Measurements from ENCODE around the gene TCP1. TPM values are rescaled to one million over a fixed set of nuclear protein-coding genes. Genes with fewer than 3 reads are reported as not detected.
"Not testable (repeated sequence)": the region's sequence is repeated elsewhere in the genome, so short reads cannot be mapped to it uniquely, and the experiment has no call there.

TCP1 gene
- total RNA-seq, 1 donor from 2014 or later, result 58.1 TPM

DNA sequence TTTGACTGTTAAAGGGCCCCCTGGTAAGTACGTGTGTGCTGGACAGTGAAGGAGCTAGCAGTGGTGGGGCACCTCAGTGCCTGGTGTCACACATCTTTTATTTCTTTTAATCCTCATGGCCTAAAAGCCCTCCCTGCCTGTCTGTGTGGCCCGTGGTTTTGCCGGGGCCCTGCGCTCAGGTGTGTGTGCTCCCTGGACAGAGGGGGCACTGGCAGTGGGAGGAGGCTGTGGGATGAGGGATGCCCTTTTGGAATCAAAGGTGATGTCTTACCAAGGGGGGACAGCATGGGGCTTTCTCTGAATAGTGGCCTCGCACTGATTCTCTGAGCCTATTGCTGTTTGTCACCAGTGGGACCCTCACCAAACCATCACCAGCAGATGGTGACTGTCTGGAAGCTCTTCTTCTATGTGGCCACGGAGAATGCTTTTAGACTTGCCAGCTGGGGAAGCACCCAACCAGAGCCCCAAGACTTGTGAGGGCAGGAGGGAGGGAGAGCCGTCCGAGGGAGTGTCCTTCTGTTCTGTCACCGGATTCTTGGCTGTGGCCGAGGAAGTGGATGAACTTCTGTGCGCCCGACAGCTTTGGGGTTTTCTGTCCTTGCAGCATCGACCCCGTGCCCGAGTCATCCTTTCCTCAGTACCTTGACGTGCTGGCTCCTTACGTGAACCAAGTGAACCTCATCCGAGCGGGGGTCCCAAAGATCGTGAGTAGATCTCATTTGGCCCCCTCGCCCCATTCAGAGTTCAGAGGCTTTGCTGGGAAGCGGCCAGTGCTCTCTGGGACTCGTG is 28.7 kb upstream of the TCP1 start:
- ATAC-seq, result no peak

DNA sequence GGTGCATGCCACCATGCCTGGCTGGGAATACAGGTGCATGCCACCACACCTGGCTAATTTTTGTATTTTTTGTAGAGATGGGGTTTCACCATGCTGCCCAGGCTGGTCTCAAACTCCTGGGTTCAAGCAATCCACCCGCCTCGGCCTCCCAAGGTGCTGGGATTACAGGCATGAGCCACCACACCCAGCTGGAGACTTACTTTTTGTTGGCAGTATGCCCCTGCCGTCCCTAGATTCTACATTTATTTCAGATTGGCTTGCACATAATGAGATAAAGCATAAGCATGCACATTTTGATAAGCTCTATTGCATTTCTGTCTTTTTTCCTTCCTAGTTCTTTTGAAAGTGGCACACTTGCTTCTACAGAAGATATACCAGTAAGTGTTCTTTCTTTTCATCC is 27.4 kb upstream of the TCP1 start:
- not testable (repeated sequence) for ATAC-seq; DNase-seq (ENCODE audit: low spot score)

More for the DNA sequence above, 28.7 kb upstream of the TCP1 start:
- no peak for DNase-seq (ENCODE audit: low spot score)

DNA sequence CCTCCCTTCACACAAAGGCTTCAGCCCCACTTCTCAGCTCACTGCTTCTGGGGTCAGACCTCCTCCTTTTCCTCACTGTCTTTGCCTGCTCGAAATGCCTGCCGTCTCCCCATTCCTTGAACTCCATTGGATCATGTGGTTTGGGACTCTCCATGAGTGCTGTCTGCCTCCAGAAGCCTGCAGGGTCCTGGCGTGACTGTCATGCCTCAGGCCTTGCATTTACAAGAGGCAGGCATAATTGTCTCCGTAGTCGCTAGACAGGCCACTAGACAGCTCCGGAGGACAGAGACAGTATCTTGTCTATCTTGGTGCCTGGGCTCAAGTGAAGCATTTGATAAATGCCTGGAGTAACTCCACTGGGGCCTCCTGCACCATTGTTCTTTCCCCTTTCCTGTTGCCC is 26.0 kb upstream of the TCP1 start:
- no peak for ATAC-seq
- no peak for DNase-seq (ENCODE audit: low spot score)

DNA sequence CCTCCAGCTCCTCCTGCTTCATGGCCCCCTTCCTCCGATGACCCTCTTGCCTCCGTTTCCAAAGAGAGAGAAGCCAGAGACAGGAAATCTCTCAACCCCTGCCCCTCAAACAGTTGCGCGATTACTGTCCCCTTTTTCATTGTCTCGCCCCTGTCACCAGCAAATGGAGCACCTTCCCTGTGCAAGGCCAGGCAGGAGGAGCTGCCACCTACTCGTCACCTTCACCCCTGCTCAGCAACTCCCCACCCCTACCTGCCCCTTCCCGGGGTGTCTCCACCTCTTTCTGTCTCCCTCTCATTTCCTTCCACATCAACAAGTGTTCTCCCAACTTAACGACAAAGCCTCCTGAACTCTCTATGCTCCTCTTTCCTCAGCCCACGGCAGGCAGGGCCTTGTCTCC is 24.4 kb upstream of the TCP1 start:
- ATAC-seq, result no peak

DNA sequence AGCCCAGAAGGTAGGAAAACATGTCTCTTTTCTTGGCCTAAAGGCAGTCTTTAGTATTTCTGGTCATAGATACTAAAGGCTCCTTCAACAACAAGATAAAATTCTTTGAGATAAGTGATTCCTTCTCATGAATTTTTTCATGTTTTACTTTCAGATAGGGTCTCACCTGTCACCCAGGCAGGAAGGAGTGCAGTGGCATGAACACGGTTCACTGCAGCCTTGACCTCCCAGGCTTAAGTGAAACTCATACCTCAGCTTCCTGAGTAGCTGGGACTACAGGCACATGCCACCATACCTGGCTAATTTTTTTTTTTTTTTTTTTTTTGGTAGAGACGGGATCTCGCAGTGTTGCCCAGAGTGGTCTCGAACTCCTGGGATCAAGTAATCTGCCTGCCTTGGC is 19.7 kb upstream of the TCP1 start:
- ATAC-seq (no peak), DNase-seq (ENCODE audit: low spot score) (no peak)

More for the DNA sequence above, 24.4 kb upstream of the TCP1 start:
- no peak for DNase-seq (ENCODE audit: low spot score)

DNA sequence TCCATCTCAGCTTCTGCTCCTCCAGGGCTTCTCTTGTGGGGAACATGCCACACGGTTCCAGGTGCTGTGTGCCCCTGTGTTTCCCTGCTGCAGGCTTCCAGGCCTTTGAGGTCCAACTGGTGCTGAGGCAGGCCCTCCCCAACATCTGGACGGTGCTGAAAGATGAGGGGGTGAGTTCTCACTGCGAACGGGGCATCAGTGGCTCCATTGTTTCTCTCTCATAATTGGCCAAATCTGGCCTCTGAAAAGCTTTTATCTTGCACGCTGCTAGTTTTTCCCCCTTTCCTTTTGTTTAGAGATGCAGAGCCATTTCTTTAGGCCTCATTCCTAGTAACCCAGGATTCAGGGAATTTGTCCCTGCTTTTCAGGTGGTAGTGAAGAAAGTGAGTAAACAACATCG is 19.2 kb upstream of the TCP1 start:
- ATAC-seq (no peak), DNase-seq (ENCODE audit: low spot score) (no peak)

DNA sequence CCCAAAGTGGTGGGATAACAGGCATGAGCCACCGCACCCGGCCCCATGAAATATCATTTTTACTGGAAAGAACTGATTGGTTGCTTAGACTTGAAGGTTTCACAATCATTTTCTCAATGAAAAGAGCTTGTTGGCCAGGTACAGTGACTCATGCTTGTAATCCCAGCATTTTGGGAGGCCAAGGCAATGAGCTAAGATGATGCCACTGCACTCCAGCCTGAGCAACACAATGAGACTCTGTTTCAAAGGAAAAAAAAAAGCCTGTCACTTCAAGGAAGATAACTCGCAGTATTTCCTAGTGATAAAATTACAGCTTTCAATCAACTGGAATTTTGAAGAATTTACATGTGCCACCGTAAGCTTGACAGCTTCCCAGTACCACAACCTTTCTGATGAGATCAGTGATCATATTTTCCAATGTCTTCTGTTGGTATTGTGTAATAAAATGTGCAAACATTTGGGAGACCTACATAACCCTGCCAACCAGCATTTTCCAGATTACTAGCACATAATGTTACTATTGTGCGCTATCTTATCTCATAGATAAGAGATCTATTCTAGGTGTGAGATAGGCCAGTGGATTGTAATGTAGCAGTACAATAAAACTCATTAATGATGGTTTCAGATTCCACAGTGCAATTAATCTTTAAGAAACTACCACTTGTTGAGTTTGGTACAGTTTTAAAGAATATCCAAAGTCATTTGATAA is 17.9 kb upstream of the TCP1 start:
- no peak for DNase-seq (ENCODE audit: low spot score)
- peak; percentile 75 for ATAC-seq

DNA sequence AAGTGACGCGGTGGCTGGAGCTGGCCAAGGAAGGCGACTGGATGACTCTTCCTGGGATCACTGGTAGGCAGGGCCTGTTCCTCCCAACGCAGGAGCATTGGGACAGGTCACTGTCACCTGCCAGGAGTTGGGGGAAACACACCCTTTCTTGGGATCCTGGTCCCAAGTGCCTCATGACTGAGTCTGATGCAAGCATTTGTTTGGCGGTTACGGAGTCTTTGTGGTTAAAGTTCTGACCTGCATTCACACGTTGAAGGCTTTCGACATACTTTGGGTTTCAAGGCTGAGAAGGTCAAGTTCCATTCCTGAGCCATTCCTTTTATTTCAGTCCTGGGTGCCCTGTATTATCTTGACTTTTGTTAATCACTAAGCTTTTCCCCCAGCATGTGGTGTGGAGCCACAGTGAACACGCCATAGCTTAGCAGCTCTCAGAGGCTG is 16.6 kb upstream of the TCP1 start:
- no peak for DNase-seq (ENCODE audit: low spot score)
- ATAC-seq, result peak; percentile 18

DNA sequence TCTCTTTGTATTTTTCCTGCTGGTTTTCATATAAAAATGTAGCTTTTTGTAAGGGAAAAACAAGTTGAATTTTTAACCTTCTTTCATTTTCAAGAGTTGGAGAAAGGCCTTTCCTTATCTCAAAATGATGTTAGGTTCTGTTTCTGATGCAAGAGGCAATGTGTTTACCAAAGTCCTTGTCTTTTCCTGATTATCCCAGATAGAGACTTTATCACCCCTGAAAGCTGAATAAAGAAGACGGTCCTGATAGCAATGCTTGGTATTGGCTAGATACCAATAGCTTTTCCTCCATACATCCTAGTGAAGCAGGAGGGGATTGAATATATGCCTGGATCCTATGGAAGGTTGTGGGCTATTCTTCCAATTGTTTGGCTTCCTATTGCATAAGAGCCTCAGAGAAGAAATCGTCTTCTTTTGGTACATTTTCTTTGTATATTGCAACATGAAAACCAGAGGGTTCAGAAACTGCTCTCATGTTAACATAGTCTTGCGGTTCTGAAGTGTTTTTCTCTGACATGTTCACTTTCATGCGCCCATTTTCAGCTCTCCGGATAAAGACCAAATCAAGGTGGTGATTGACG is 16.1 kb upstream of the TCP1 start:
- ATAC-seq, result no peak
- DNase-seq (ENCODE audit: low spot score), result no peak

DNA sequence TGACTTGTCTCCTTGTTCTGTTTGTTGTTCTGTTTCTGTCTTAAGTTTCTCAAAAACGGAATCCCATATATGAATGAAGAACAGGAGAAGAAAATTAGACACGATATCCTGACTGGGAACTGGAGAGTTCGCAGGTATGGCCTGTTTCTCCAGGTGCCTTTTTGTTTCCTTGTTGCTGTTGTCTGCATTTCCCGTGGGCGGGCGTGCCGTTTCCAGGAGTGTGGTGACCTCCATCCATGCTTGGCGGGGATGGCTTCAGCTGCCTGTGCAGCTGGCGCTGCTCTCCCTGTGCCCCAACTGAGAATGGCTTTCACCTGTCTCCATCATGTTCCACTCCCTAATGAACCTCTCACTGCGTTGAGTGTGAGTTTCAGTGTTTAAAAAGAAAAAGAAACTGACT is 15.1 kb upstream of the TCP1 start:
- no peak for ATAC-seq
- no peak for DNase-seq (ENCODE audit: low spot score)

DNA sequence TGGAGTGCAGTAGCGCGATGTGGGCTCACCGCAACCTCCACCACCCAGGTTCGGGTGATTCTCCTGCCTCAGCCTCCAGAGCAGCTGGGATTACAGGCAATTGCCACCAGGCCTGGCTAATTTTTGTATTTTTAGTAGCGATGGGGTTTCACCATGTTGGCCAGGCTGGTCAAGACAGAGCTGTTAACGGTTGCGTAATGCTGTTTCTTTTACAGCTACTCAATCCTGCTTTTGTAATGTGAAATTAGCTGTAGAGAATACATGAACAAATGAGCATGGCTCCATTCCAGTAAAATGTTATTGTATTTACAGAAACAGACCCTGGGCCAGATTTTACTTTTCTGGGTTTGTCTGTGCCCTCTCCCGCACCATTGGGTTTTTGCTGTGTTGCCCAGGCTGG is 12.5 kb upstream of the TCP1 start:
- ATAC-seq (no peak), DNase-seq (ENCODE audit: low spot score) (no peak)

DNA sequence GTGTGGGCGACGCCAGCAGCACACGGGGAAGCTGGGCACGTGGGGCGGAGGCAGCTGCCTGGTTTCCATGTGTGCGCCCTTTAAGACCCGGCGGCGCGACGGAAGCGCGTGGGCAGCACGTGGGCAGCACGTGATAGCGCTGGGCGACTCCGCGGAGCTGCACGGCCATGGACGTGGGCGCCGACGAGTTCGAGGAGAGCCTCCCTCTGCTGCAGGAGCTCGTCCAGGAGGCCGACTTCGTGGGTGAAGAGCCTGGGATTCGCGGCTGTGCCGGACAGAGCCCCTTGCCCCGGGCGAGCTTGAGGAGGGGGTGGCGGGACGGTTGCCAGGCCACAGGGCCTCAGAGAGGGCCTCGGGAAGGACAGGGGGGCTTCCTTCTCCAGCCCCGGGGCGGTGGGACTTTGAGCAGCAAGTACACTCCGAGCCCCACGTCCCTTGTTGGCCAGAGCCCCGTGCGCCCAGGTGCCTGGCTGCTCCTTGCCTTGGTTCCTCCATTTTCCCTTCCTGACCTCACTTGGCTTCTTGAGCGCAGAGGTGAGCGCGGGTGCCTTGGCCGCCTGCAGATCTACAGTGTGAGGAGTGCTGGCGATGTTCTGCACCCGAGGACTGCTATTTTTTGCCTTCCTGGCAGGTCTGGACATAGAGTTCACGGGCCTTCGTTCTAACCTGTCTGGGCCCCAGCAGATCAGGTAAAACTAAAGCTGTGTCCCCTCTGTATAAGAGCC is 10.9 kb upstream of the TCP1 start, which contains the start of gene PNLDC1:
PNLDC1 (plus strand) TSS at position 136 of the 725 bp plus-strand sequence; CDS start at position 168, 32 bp downstream.
- no peak for ATAC-seq
- no peak for DNase-seq (ENCODE audit: low spot score)

DNA sequence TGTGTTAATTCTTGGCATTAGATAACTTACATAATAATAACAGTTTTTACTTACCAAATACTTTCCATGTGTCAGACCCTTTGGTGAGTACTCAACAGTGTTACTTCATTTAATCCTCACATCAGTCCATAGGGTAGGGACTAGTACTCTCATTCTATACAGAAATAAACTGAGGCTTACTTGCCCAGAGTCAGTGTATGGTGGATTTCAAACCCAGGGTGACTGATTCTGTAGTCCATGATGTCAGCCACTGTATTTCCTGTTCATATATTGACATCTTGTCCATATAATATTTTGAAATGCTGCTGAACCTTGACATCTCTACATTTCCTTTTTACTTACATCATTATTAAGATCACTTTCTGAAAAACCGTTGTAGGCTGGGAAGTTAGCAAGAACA is 8.2 kb upstream of the TCP1 start:
- DNase-seq (ENCODE audit: low spot score) (no peak), ATAC-seq (no peak)

DNA sequence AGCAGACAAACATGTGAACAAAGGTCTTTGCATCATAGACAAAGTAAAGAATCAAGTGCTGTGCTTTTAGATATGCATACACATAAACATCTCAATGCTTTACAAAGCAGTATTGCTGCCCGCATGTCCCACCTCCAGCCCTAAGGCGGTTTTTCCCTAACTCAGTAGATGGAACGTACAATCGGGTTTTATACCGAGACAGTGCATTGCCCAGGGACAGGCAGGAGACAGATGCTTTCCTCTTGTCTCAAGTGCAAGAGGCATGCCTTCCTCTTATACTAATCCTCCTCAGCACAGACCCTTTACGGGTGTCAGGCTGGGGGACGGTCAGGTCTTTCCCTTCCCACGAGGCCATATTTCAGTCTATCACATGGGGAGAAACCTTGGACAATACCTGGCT is 5.6 kb upstream of the TCP1 start:
- not testable (repeated sequence) for DNase-seq (ENCODE audit: low spot score); ATAC-seq

DNA sequence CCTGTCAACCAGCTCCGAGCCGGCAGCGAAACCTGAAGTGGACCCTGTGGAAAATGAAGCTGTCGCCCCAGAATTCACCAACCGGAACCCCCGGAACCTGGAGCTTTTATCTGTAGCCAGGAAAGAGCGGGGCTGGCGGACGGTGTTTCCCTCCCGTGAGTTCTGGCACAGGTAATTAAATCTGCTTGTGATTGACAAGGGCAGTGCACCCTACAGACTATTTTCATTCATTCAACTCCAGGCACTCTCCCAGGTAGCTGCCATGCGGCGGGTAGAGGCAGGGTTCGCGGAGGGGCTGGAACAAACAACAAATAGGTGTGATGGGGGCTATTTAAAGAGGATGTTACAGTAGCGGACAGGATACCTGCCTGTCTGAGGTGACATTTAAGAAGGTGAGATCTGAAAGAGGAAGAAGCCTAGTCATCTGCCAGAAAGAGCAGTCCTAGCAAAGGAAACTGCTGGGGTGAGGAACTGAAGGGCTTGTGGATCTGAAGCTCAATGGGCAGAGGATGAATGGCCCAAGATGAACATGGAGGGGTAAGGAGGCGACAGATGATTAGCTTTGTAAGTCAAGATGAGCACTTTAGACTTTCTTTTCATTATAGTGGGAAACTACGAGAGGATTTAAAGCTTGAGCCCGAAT is 1.7 kb upstream of the TCP1 start:
- ATAC-seq, result no peak
- no peak for DNase-seq (ENCODE audit: low spot score)

DNA sequence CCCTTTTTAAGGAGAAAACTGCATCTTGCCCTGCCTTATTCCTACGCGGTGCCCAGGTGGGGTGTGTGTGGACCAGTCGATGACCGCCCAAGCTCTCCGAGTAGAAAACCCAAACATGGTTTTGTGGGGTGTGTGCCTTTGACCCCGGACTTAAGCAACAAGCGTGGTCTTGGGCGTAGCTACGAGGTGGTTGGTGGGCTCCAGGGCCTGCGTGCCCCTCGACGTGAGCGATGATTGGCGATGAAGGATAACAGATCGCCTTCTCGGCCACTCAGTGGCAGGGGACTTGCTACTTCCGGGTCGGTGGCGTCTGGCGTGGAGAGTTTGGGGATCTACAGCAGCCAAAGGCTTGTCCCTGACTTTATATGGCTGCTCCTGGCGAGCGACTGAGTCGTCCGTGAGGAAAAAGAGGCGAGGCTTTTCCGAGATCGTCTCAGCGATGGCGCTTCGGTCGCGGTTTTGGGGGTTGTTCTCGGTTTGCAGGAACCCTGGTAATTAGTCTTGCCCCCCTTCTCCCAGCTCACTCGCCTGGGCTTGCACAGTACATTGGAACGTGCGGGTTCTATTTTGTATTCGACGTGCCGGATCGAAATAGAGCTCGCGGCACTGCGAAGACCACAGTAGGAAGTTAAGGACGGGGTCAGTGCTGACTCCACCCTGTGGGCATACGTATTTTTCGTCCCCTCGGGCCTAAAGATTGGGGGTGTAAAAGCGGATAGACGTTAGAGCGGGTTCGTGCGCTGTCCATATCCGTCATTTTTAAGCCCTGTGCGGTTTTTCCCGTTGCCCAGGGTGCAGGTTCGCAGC is 950 bp upstream of the TCP1 start, which contains the start of gene MRPL18:
MRPL18 (plus strand) TSS at position 319 of the 807 bp plus-strand sequence; CDS start at position 440, 121 bp downstream.
- ATAC-seq (peak; percentile 84), DNase-seq (ENCODE audit: low spot score) (peak; percentile 93)

DNA sequence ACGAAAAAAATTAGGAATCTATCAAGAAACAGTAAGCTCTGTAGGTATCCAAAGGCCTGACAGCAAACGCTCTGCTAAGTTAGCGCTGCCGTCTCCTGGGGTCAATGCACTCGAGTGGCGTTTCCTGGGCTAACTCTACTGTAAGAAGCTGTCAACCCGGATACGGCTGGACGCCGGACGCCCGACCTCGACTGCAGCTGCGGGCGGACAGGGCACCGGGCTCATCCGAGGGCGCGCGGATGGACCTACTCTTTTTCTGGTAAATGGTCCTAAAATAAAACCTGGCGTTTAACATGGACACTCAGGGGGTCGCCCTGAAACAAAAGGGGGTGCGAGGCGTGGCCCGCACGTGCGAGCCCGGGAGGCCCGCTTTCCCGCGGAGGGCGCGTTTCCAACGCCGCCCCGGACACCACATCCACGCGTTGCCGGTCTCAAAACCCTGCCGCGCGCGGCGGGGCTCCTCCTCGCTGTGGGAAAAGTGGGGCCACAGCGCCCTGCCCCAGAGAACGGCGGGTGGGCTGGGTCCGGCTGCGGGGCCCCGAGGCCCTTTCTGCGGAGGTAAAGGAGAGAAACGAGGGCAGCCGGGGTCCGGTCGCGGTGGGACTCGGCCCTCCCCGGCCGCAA is 537 bp downstream of the TCP1 start:
- DNase-seq (ENCODE audit: low spot score) (peak; percentile 71), ATAC-seq (peak; percentile 58)

DNA sequence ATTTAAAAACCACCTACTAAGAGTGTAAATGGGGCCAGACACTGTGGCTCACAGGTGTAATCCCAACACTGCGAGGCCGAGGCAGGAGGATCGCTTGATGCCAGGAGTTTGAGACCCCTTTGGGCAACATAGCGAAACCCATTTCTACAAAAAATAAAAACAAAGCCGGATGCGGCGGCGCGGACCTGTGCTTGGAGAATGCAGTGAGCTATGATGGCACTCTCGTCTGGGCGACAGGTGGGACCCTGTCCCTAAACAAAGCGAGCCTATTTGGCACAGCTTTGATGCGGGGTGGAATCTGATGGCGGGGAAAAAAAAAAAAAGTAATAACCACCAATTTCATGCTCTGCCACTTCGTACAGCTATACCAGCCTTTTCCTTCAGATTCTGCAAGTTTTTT is 1.1 kb downstream of the TCP1 start:
- DNase-seq (ENCODE audit: low spot score), result no peak
- ATAC-seq, result no peak

DNA sequence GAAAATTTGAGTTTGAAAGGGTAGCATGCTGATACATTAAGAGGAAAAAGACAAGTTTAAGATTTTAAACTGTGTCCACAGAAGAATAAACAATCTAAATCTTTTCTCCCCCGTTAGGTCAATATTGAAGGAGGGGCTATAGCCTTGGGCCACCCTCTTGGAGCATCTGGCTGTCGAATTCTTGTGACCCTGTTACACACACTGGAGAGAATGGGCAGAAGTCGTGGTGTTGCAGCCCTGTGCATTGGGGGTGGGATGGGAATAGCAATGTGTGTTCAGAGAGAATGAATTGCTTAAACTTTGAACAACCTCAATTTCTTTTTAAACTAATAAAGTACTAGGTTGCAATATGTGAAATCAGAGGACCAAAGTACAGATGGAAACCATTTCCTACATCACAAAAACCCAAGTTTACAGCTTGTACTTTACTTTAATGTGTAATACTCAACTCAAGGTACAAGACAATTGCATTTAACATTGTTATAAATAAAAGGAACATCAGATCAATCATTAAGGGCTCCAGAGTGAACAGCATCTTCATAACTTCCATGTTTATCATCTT is 10.8 kb downstream of the TCP1 start:
- DNase-seq (ENCODE audit: low spot score) (no peak), ATAC-seq (peak; percentile 29)

Data from left lobe of liver (tissue), 2 donors.